NCI-H1105 (cell line): ENCODE data around the gene PKD1.

Experiments used
- DNase-seq: peaks from one replicate; lab custom pipeline; 2025; lab: John Stamatoyannopoulos, UW

The PKD1 gene

GRCh38 chr16:2046893-2047329, 88.8 kb downstream of the PKD1 start:
- DNase-seq = no peak

GRCh38 chr16:2045965-2046892, 89.5 kb downstream of the PKD1 start:
- DNase-seq = no peak

GRCh38 chr16:2044541-2044940, 91.2 kb downstream of the PKD1 start:
- no peak for DNase-seq

- DNase-seq = no peak
Measured at GRCh38 chr16:2043667-2044451, 91.8 kb downstream of the PKD1 start.

GRCh38 chr16:2042986-2043666, 92.6 kb downstream of the PKD1 start:
- DNase-seq = no peak

GRCh38 chr16:2042171-2042985, 93.3 kb downstream of the PKD1 start:
- peak; percentile 29 for DNase-seq

- no peak for DNase-seq
Measured at GRCh38 chr16:2040787-2041522, 94.7 kb downstream of the PKD1 start.

- no peak for DNase-seq
Measured at GRCh38 chr16:2040041-2040786, 95.5 kb downstream of the PKD1 start.

- no peak for DNase-seq
Measured at GRCh38 chr16:2039274-2040031, 96.2 kb downstream of the PKD1 start.
